HG02938 (cell line): ENCODE results near the gene SUPT4H1.

Source experiments
- ATAC-seq: cut with Tn5 transposase; IDR thresholded peaks from one replicate; pipeline ENCODE4 v1.9.1; 2021; ENCODE audit warnings: mild to moderate bottlenecking, moderate library complexity; ENCODE audit not compliant: unreplicated experiment

The SUPT4H1 gene

GRCh38 chr17:58381124-58382035 lies 29.4 kb upstream of the SUPT4H1 start:
- no peak for ATAC-seq

- no peak for ATAC-seq
Observed at GRCh38 chr17:58380207-58381123, 28.5 kb upstream of the SUPT4H1 start.

- ATAC-seq = no peak
Observed at GRCh38 chr17:58379511-58379824, 27.5 kb upstream of the SUPT4H1 start.

GRCh38 chr17:58378733-58379510 lies 26.9 kb upstream of the SUPT4H1 start:
- no peak for ATAC-seq

- no peak for ATAC-seq
Observed at GRCh38 chr17:58377661-58378060, 25.7 kb upstream of the SUPT4H1 start.

GRCh38 chr17:58377093-58377601 lies 25.1 kb upstream of the SUPT4H1 start:
- no peak for ATAC-seq

GRCh38 chr17:58376472-58377000 lies 24.5 kb upstream of the SUPT4H1 start:
- no peak for ATAC-seq

GRCh38 chr17:58375811-58376210 lies 23.8 kb upstream of the SUPT4H1 start:
- no peak for ATAC-seq

- no peak for ATAC-seq
Observed at GRCh38 chr17:58375256-58375655, 23.3 kb upstream of the SUPT4H1 start.

GRCh38 chr17:58373923-58374322 lies 21.9 kb upstream of the SUPT4H1 start:
- ATAC-seq = no peak

GRCh38 chr17:58373003-58373402 lies 21.0 kb upstream of the SUPT4H1 start:
- no peak for ATAC-seq

GRCh38 chr17:58371300-58371950 lies 19.4 kb upstream of the SUPT4H1 start:
- ATAC-seq = no peak

- ATAC-seq = no peak
Observed at GRCh38 chr17:58370716-58371115, 18.7 kb upstream of the SUPT4H1 start.

- ATAC-seq = no peak
Observed at GRCh38 chr17:58370309-58370708, 18.3 kb upstream of the SUPT4H1 start.

GRCh38 chr17:58369214-58370031 lies 17.4 kb upstream of the SUPT4H1 start:
- no peak for ATAC-seq

GRCh38 chr17:58368860-58369213 lies 16.8 kb upstream of the SUPT4H1 start:
- no peak for ATAC-seq

GRCh38 chr17:58367461-58367860 lies 15.5 kb upstream of the SUPT4H1 start:
- no peak for ATAC-seq

- ATAC-seq = no peak
Observed at GRCh38 chr17:58365980-58366595, 14.1 kb upstream of the SUPT4H1 start.
